ENCODE data around the gene NLRP1.

GRCh38 chr17:5492970-5493369 lies 91.3 kb downstream of the NLRP1 start:
- no peak for TF ChIP-seq CTCF (conservative IDR thresholded peaks at IDR 0.05; ENCODE audit: low read length)
- TF ChIP-seq EZH2phosphoT487 (IDR thresholded peaks at IDR 0.05; ENCODE audit: borderline replicate concordance, low read depth, low read length) = no peak

All from OCI-LY7 (cell line).